Left renal cortex interstitium (tissue), 4 donors: ENCODE data around the gene DNAJC27. TPM values are rescaled to one million over a fixed set of nuclear protein-coding genes. Genes with fewer than 3 reads are reported as not detected.
"Not testable (repeated sequence)": the region's sequence is repeated elsewhere in the genome, so short reads cannot be mapped to it uniquely, and the experiment has no call there.

ENCODE experiments used
- DNase-seq, 4 donors: peaks; one replicate each; pipeline ENCODE4 v3.0.0-alpha.2; 2013; ENCODE audit warnings: low read depth in 4 of 4, low spot score in 2 of 4, missing footprints in 1 of 4
- polyA plus RNA-seq, 4 donors: library from polyadenylated mRNA; unstranded; fragments of 120-200 nt; gene quantifications; one replicate each; pipeline ENCODE4 v1.2.1, GENCODE V29; 2013; ENCODE audit not compliant: insufficient read length in 4 of 4

Gene DNAJC27
- polyA plus RNA-seq = 10 to 100 TPM in 1 of 4 donors, 1 to 10 TPM in 3; 7.4 to 12.1 (median 9.5) TPM

GRCh38 chr2:24971536-24972314 is at the start of gene DNAJC27:
Gene DNAJC27, minus strand, starts transcription at chr2:24971955. Its CDS starts 51 bp downstream, at chr2:24971904.
- DNase-seq = peak; percentile 95 to 97 (median 96)

GRCh38 chr2:25018681-25019080 is 46.9 kb upstream of the DNAJC27 start:
- DNase-seq = no peak

- no peak for DNase-seq
These were observed 42.9 kb upstream of the DNAJC27 start for GRCh38 chr2:25014631-25015030.

GRCh38 chr2:25011342-25011741 is 39.6 kb upstream of the DNAJC27 start:
- not testable (repeated sequence) for DNase-seq

GRCh38 chr2:25009954-25010353 is 38.2 kb upstream of the DNAJC27 start:
- DNase-seq = no peak

GRCh38 chr2:25002066-25002465 is 30.3 kb upstream of the DNAJC27 start:
- DNase-seq = no peak

- DNase-seq = no peak
These were observed 29.5 kb upstream of the DNAJC27 start for GRCh38 chr2:25001325-25001637.

- no peak for DNase-seq
These were observed 29.0 kb upstream of the DNAJC27 start for GRCh38 chr2:25000503-25001324.

GRCh38 chr2:25000036-25000435 is 28.3 kb upstream of the DNAJC27 start:
- DNase-seq = no peak

- not testable (repeated sequence) for DNase-seq
These were observed 27.3 kb upstream of the DNAJC27 start for GRCh38 chr2:24999097-24999496.

GRCh38 chr2:24994146-24994724 is 22.5 kb upstream of the DNAJC27 start:
- no peak for DNase-seq

GRCh38 chr2:24993406-24994145 is 21.8 kb upstream of the DNAJC27 start:
- no peak for DNase-seq

- no peak for DNase-seq
These were observed 14.6 kb upstream of the DNAJC27 start for GRCh38 chr2:24986372-24986771.

GRCh38 chr2:24985511-24985910 is 13.8 kb upstream of the DNAJC27 start:
- DNase-seq = no peak

- peak in 3 of 4 donors; percentile 47 to 80 (median 68) for DNase-seq
These were observed 13.2 kb upstream of the DNAJC27 start for GRCh38 chr2:24984912-24985311.

- no peak for DNase-seq
These were observed 9.8 kb upstream of the DNAJC27 start for GRCh38 chr2:24981411-24982136.

GRCh38 chr2:24978661-24979060 is 6.9 kb upstream of the DNAJC27 start:
- DNase-seq = no peak

GRCh38 chr2:24977631-24978030 is 5.9 kb upstream of the DNAJC27 start:
- no peak for DNase-seq

GRCh38 chr2:24973812-24974211 is 2.1 kb upstream of the DNAJC27 start:
- no peak for DNase-seq
